Uterus (tissue), 4 donors: ENCODE data around the gene BICD2. TPM values are rescaled to one million over a fixed set of nuclear protein-coding genes. Genes with fewer than 3 reads are reported as not detected.

Experiments
- DNase-seq, 2 donors: peaks; one replicate each; pipeline ENCODE4 v3.0.0-alpha.2; 2019 to 2020
- H3K27ac ChIP-seq, 2 donors: fragments of 200-600 bp; sonication (generic); 1 replicate in 1 of 2; 2 replicates in 1 of 2; pipeline ENCODE4 v1.5.1; 2016 to 2018
- H3K27me3 ChIP-seq, 2 donors: fragments of 200-600 bp; sonication (generic); one replicate each; pipeline ENCODE4 v1.5.1; 2018 to 2019; ENCODE audit warnings: control low read depth in 1 of 2
- H3K36me3 ChIP-seq, 2 donors: fragments of 200-600 bp; sonication (generic); one replicate each; pipeline ENCODE4 v1.5.1; 2019; ENCODE audit warnings: control low read depth in 1 of 2
- H3K4me1 ChIP-seq, 2 donors: fragments of 200-600 bp; sonication (generic); one replicate each; pipeline ENCODE4 v1.5.1; 2018 to 2019; ENCODE audit warnings: control low read depth in 1 of 2
- H3K4me3 ChIP-seq, 2 donors: fragments of 200-600 bp; sonication (generic); 1 replicate in 1 of 2; 2 replicates in 1 of 2; pipeline ENCODE4 v1.5.1; 2018 to 2019; ENCODE audit warnings: mild to moderate bottlenecking in 1 of 2
- H3K9me3 ChIP-seq, 2 donors: fragments of 200-600 bp; sonication (generic); one replicate each; pipeline ENCODE4 v1.5.1; 2019; ENCODE audit warnings: control low read depth in 1 of 2
- POLR2A ChIP-seq, 2 donors: fragments of 450-650 bp; IDR thresholded peaks; one replicate each; pipeline ENCODE4 v1.6.1; 2016; ENCODE audit warnings: antibody characterized with exemption in 2 of 2, mild to moderate bottlenecking in 1 of 2, moderate library complexity in 1 of 2
- intact Hi-C: fragments of 100-400 bp; cut with DNase I; formaldehyde crosslinking; loops from one replicate; pipeline ENCODE4 v1.15.1; 2023; ENCODE audit warnings: low total_unique reads
- total RNA-seq, 4 donors: library from RNA; depleted of rRNA in 3 of 4; stranded (reverse); fragments of >200 nt in 3 of 4; gene quantifications; one replicate each; pipeline versions ENCODE4 v1.1.0 to v1.2.4, GENCODE V29; 2014 to 2023
- TF ChIP-seq, protein P1 (sequence below), 4 experiments: fragments of 200-600 bp in 2 of 4; fragments of 450-650 bp in 2 of 4; sonication (generic) in 2 of 4; IDR thresholded peaks; one replicate each; pipeline ENCODE4 v1.5.1; 2016 to 2019; ENCODE audit warnings: antibody characterized with exemption in 4 of 4, mild to moderate bottlenecking in 2 of 4, moderate library complexity in 1 of 4
- donor health status: DM: yes; HTN: yes; CAD: no.

The BICD2 gene
- total RNA-seq, 4 donors from 2014 or later = 5.6 to 45.1 (median 22.8) TPM

DNA sequence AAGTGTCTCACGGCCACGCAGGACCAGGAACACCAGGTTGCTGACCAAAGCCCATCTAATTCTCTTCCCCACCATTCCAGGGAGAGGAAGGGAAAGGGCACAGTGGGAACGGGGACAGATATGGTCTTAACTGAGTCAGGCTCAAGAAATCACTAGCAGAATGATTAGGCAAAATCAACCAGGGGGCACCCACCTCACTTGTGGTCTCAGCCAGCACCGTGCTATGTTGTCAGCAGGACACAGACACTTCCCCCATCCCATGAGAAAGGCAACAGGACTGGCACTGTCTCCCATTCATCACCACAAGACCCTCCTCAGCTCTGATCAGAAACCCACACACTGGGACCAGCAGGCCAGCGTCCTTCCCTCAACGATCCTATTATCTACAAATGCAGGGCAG lies 2.9 kb downstream of the BICD2 start:
- peaks cover 0 to 28% of the 10 kb centered on the region in 2 donors for H3K4me1 ChIP-seq
- no peak for DNase-seq
- TF ChIP-seq, protein P1, sequence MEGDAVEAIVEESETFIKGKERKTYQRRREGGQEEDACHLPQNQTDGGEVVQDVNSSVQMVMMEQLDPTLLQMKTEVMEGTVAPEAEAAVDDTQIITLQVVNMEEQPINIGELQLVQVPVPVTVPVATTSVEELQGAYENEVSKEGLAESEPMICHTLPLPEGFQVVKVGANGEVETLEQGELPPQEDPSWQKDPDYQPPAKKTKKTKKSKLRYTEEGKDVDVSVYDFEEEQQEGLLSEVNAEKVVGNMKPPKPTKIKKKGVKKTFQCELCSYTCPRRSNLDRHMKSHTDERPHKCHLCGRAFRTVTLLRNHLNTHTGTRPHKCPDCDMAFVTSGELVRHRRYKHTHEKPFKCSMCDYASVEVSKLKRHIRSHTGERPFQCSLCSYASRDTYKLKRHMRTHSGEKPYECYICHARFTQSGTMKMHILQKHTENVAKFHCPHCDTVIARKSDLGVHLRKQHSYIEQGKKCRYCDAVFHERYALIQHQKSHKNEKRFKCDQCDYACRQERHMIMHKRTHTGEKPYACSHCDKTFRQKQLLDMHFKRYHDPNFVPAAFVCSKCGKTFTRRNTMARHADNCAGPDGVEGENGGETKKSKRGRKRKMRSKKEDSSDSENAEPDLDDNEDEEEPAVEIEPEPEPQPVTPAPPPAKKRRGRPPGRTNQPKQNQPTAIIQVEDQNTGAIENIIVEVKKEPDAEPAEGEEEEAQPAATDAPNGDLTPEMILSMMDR (IDR thresholded peaks at IDR 0.05) = no peak
- no peak for TF ChIP-seq POLR2A (IDR thresholded peaks at IDR 0.05)
- H3K27ac ChIP-seq = no peak overlapping the region
- intact Hi-C loops = no loop called here
- H3K36me3 ChIP-seq = no peaks in the 10 kb centered on the region
- H3K9me3 ChIP-seq = no peaks in the 10 kb centered on the region
- H3K27me3 ChIP-seq = no peaks in the 10 kb centered on the region
- no peak overlapping the region for H3K4me3 ChIP-seq

DNA sequence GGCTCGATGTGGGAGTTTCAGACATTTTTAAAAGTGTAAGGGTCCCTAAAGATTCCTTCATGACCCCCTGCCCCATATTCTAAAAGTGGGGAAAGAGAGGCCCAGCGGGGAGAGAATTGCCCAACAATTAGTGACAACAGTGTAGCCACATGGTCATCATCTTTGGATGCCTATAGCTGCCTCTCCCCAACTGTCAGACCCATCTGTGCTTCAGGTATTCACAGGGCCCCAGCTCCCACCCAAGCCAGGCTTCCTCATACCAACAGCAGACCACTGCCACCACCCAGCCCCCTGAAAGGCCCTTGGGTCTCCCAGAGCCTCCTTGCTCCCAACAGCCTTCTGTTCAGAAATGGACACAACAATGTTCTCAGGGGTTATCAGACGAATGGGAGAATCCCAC lies 4.1 kb downstream of the BICD2 start:
- no peaks in the 10 kb centered on the region for H3K9me3 ChIP-seq
- no peak overlapping the region for H3K4me3 ChIP-seq
- no peaks in the 10 kb centered on the region for H3K36me3 ChIP-seq
- TF ChIP-seq, protein P1 (IDR thresholded peaks at IDR 0.05) = no peak
- TF ChIP-seq POLR2A (IDR thresholded peaks at IDR 0.05) = no peak
- DNase-seq = no peak
- no peak overlapping the region for H3K27ac ChIP-seq
- intact Hi-C loops = no loop called here
- peaks cover 0 to 28% of the 10 kb centered on the region in 2 donors for H3K4me1 ChIP-seq
- H3K27me3 ChIP-seq = no peaks in the 10 kb centered on the region

DNA sequence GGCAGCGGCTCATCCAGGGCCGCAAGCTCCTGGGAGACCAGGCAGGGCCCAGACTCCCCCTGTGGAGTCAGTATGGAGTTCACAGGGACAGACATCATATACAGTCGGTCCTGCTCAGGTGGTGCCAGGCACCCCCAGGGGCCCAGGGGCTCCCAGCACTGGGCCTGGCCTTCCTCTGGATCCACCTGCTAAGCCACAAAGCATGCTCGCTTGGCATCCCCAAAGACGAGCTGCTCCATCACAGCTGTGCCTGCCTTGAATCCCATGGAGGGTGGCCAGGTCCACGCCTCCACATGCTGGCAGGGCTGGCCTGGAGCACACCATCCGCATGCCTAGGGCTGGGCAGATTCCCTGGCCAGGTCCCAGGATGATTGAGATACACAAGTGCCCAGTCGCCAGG lies 4.6 kb downstream of the BICD2 start:
- Histone ChIP-seq H3K9me3 (no peaks in the 10 kb centered on the region), H3K36me3 (no peaks in the 10 kb centered on the region), H3K27me3 (no peaks in the 10 kb centered on the region), H3K4me1 (peaks cover 0 to 28% of the 10 kb centered on the region in 2 donors), H3K4me3 (no peak overlapping the region), H3K27ac (no peak overlapping the region)
- intact Hi-C loops = no loop called here
- TF ChIP-seq POLR2A (IDR thresholded peaks at IDR 0.05) = no peak
- TF ChIP-seq, protein P1 (IDR thresholded peaks at IDR 0.05) = no peak
- peak in 1 of 2 donors; percentile 47 for DNase-seq

DNA sequence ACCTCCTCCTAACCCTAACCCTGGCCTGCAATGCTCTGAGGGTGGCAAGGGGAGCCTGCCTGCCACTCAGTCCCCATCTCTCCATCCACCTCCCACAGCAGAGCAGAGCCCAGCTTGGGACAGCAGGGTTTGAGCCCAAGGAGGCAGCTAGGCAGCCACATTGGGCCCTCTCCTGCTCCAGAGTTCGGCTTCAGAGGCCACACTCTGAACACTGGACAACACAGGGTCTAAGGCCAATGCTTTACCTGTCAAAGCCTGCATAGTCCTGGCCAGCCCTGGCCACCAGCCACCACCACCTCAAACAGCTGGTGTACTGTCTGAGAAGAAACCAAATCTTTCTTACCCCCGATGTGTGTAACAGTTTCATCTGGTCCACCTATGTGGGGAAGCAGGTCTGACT lies 5.2 kb downstream of the BICD2 start:
- Histone ChIP-seq H3K27ac (no peak overlapping the region), H3K4me3 (no peak overlapping the region), H3K4me1 (peaks cover 0 to 28% of the 10 kb centered on the region in 2 donors), H3K9me3 (no peaks in the 10 kb centered on the region), H3K27me3 (no peaks in the 10 kb centered on the region), H3K36me3 (no peaks in the 10 kb centered on the region)
- intact Hi-C loops = no loop called here
- TF ChIP-seq, protein P1 (IDR thresholded peaks at IDR 0.05) = no peak
- TF ChIP-seq POLR2A (IDR thresholded peaks at IDR 0.05) = no peak
- no peak for DNase-seq

DNA sequence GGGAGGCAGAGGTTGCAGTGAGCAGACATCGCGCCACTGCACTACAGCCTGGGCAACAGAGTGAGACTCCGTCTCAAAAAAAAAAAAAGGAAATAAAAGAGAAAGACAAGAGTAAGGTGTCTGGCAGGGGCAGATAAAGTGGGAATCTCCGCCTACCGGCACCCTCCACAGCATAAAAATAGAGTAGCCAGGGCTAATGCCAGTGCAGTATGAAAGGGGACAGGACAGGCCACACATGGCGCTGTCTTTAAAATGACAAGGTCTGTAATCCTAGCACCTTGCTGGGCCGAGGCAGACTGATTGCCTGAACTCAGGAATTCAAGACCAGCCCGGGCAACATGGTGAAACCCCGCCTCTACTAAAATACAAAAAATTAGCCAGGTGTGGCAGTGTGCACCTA lies 7.8 kb downstream of the BICD2 start:
- H3K4me3 ChIP-seq = no peak overlapping the region
- intact Hi-C loops = no loop called here
- H3K36me3 ChIP-seq = no peaks in the 10 kb centered on the region
- H3K4me1 ChIP-seq = peaks cover 0 to 22% of the 10 kb centered on the region in 2 donors
- no peaks in the 10 kb centered on the region for H3K9me3 ChIP-seq
- no peak for TF ChIP-seq POLR2A (IDR thresholded peaks at IDR 0.05)
- TF ChIP-seq, protein P1 (IDR thresholded peaks at IDR 0.05) = no peak
- H3K27ac ChIP-seq = no peak overlapping the region
- H3K27me3 ChIP-seq = no peaks in the 10 kb centered on the region
- DNase-seq = no peak
